NCI-H1092 (cell line): Measurements from ENCODE around the gene ADGRG1.

Source experiments
- DNase-seq: peaks from one replicate; lab custom pipeline; 2025; lab: John Stamatoyannopoulos, UW

The ADGRG1 gene

GRCh38 chr16:57635266-57636097 lies 7.1 kb downstream of the ADGRG1 start:
- no peak for DNase-seq

GRCh38 chr16:57636184-57636583 lies 7.8 kb downstream of the ADGRG1 start:
- no peak for DNase-seq

GRCh38 chr16:57637020-57637419 lies 8.6 kb downstream of the ADGRG1 start:
- DNase-seq, result no peak

- peak; percentile 6 for DNase-seq
These were observed 9.0 kb downstream of the ADGRG1 start for GRCh38 chr16:57637424-57637823.

GRCh38 chr16:57637965-57638364 lies 9.5 kb downstream of the ADGRG1 start:
- no peak for DNase-seq

GRCh38 chr16:57638381-57638780 lies 10.0 kb downstream of the ADGRG1 start:
- DNase-seq, result no peak

- DNase-seq, result peak; percentile 91
These were observed 10.9 kb downstream of the ADGRG1 start for GRCh38 chr16:57639172-57639887.

GRCh38 chr16:57640185-57640584 lies 11.8 kb downstream of the ADGRG1 start:
- DNase-seq, result no peak

- DNase-seq, result no peak
These were observed 12.2 kb downstream of the ADGRG1 start for GRCh38 chr16:57640612-57641011.

- no peak for DNase-seq
These were observed 14.0 kb downstream of the ADGRG1 start for GRCh38 chr16:57642160-57643135.

- no peak for DNase-seq
These were observed 14.9 kb downstream of the ADGRG1 start for GRCh38 chr16:57643147-57643874.

GRCh38 chr16:57643910-57644309 lies 15.5 kb downstream of the ADGRG1 start:
- DNase-seq, result no peak

GRCh38 chr16:57644383-57645014 lies 16.1 kb downstream of the ADGRG1 start:
- DNase-seq, result no peak

- no peak for DNase-seq
These were observed 16.7 kb downstream of the ADGRG1 start for GRCh38 chr16:57645169-57645568.

GRCh38 chr16:57645691-57646387 lies 17.4 kb downstream of the ADGRG1 start:
- no peak for DNase-seq

- DNase-seq, result no peak
These were observed 18.1 kb downstream of the ADGRG1 start for GRCh38 chr16:57646388-57647039.

- DNase-seq, result no peak
These were observed 18.9 kb downstream of the ADGRG1 start for GRCh38 chr16:57647136-57647875.

GRCh38 chr16:57648125-57648524 lies 19.7 kb downstream of the ADGRG1 start:
- DNase-seq, result no peak
